ENCODE results near the gene NPHP1.

DNA sequence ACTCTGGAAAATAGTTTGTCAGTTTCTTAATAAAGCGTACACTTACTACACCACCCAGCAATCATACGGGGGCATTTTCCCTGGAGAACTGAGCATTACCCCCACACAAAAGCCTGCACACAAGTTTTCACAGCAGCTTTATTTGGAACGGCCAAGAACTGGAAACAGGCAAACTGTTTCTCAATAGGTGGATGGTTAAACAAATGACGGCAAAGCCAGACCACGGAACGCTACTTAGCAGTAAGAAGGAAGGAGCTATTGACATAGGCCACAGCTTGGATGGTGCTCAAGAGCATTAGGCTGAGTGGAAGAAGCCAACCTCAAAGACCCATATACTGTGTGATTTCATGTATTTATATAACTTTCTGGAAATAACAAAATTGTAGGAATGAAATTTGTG, 98.2 kb downstream of the NPHP1 start:
- TF ChIP-seq GATA2 (IDR thresholded peaks at IDR 0.05; ENCODE audit: low read depth, low read length), result no peak
- TF ChIP-seq GATA3 (IDR thresholded peaks at IDR 0.05; ENCODE audit: low read depth, low read length), result no peak
